Ovary (tissue), 9 donors: ENCODE results near the gene NLRP14. TPM values are rescaled to one million over a fixed set of nuclear protein-coding genes. Genes with fewer than 3 reads are reported as not detected.

ENCODE experiments used
- DNase-seq, 5 donors: peaks; one replicate each; pipeline ENCODE4 v3.0.0-alpha.2; 2019 to 2020
- H3K27ac ChIP-seq, 2 donors: fragments of 200-600 bp; one replicate each; pipeline versions ENCODE4 v1.5.1 to v1.8.0; 2019 to 2022
- H3K27me3 ChIP-seq: fragments of 200-600 bp; one replicate; pipeline ENCODE4 v1.8.0; 2022
- H3K36me3 ChIP-seq: fragments of 200-600 bp; sonication (generic); one replicate; pipeline ENCODE4 v1.5.1; 2019
- H3K4me1 ChIP-seq: one replicate; pipeline ENCODE4 v1.8.1; 2013; ENCODE audit warnings: mild to moderate bottlenecking, moderate library complexity; ENCODE audit not compliant: insufficient read depth
- H3K4me3 ChIP-seq: fragments of 200-600 bp; sonication (generic); one replicate; pipeline ENCODE4 v1.5.1; 2017
- H3K9me3 ChIP-seq, 2 donors: fragments of 200-600 bp in 1 of 2; sonication (generic) in 1 of 2; one replicate each; pipeline versions ENCODE4 v1.5.1 to v1.8.1; 2013 to 2019; ENCODE audit warnings: mild to moderate bottlenecking in 1 of 2, moderate library complexity in 1 of 2
- EP300 ChIP-seq: sonication (generic); formaldehyde crosslinking; IDR thresholded peaks from one replicate; pipeline ENCODE4 v1.6.1; 2017; ENCODE audit warnings: antibody characterized with exemption
- POLR2A ChIP-seq: fragments of 450-650 bp; IDR thresholded peaks from one replicate; pipeline ENCODE4 v1.6.1; 2017; ENCODE audit warnings: antibody characterized with exemption, mild to moderate bottlenecking, moderate library complexity
- WGBS, 3 donors: extraction: QIAGEN DNeasy Blood & Tissue Kit in 1 of 3; methylation state at CpG; one replicate each; pipeline versions ENCODE4 v1.1.5 to v1.1.7; 2013 to 2017; 5-methylcytosine and 5-hydroxymethylcytosine counted together
- intact Hi-C, 4 donors: fragments of 100-400 bp; cut with DNase I; formaldehyde crosslinking; loops; one replicate each; pipeline versions ENCODE4 v1.11.0 to v1.15.1; 2022 to 2023
- polyA plus RNA-seq, 2 donors: library from polyadenylated mRNA; stranded (reverse); fragments of 200-250 nt in 1 of 2; fragments of 350-450 nt in 1 of 2; fragmentation: Illumina TruSeq in 1 of 2; extraction: RNeasy Lipid Tissue Mini Kit (QIAGEN cat#74804) in 1 of 2; gene quantifications; one replicate each; pipeline ENCODE4 v1.2.3, GENCODE V29; 2013 to 2014
- total RNA-seq, 7 donors: library from RNA; depleted of rRNA in 2 of 7; stranded (reverse); fragments of >200 nt in 2 of 7; fragmentation: NEBNext Ultra II Directional in 3 of 7; extraction: Animal tissue kit (Norgen Biotek cat#: 25700) in 3 of 7; gene quantifications; one replicate each; pipeline versions ENCODE4 v1.1.0 to v1.2.4, GENCODE V29; 2016 to 2023
- TF ChIP-seq, protein P1 (sequence below), 3 donors: fragments of 450-650 bp in 2 of 3; fragments of 200-600 bp in 1 of 3; IDR thresholded peaks; one replicate each; pipeline versions ENCODE4 v1.5.1 to v1.8.0; 2016 to 2022; ENCODE audit warnings: antibody characterized with exemption in 3 of 3, mild to moderate bottlenecking in 1 of 3
- donor health status: DM: no; HTN: no; CAD: no; lungs with moderate emphysema.
- donor health status: DM: no; HTN: no; CAD: no.
- donor health status: Bipolar disorder and iron deficiency.
- donor health status: DM: yes; HTN: yes; CAD: no.
- donor health status: DM: no; HTN: no; CAD: no.
- donor health status: DM: yes; HTN: yes; CAD: no.

NLRP14 gene
- total and polyA plus RNA-seq, 9 donors, result 0.08 to 0.33 (median 0.16) TPM; not detected in 1

GRCh38 chr11:6992026-6992425, 28.3 kb upstream of the NLRP14 start:
- intact Hi-C loops, result no loop called here
- no peaks in the 10 kb centered on the region for H3K9me3 ChIP-seq
- H3K27me3 ChIP-seq, result no peaks in the 10 kb centered on the region
- no peaks in the 10 kb centered on the region for H3K36me3 ChIP-seq
- TF ChIP-seq EP300, result no peak
- TF ChIP-seq, protein P1, sequence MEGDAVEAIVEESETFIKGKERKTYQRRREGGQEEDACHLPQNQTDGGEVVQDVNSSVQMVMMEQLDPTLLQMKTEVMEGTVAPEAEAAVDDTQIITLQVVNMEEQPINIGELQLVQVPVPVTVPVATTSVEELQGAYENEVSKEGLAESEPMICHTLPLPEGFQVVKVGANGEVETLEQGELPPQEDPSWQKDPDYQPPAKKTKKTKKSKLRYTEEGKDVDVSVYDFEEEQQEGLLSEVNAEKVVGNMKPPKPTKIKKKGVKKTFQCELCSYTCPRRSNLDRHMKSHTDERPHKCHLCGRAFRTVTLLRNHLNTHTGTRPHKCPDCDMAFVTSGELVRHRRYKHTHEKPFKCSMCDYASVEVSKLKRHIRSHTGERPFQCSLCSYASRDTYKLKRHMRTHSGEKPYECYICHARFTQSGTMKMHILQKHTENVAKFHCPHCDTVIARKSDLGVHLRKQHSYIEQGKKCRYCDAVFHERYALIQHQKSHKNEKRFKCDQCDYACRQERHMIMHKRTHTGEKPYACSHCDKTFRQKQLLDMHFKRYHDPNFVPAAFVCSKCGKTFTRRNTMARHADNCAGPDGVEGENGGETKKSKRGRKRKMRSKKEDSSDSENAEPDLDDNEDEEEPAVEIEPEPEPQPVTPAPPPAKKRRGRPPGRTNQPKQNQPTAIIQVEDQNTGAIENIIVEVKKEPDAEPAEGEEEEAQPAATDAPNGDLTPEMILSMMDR (IDR thresholded peaks at IDR 0.05), result no peak
- TF ChIP-seq POLR2A, result no peak
- no peak for DNase-seq
- H3K4me1 ChIP-seq, result no peaks in the 10 kb centered on the region
- no peak overlapping the region for H3K27ac ChIP-seq
- 49 to 68% (median 61%) methylated on average over 2 of the region's 2 CpGs for WGBS, 3 donors
- no peak overlapping the region for H3K4me3 ChIP-seq

DNA sequence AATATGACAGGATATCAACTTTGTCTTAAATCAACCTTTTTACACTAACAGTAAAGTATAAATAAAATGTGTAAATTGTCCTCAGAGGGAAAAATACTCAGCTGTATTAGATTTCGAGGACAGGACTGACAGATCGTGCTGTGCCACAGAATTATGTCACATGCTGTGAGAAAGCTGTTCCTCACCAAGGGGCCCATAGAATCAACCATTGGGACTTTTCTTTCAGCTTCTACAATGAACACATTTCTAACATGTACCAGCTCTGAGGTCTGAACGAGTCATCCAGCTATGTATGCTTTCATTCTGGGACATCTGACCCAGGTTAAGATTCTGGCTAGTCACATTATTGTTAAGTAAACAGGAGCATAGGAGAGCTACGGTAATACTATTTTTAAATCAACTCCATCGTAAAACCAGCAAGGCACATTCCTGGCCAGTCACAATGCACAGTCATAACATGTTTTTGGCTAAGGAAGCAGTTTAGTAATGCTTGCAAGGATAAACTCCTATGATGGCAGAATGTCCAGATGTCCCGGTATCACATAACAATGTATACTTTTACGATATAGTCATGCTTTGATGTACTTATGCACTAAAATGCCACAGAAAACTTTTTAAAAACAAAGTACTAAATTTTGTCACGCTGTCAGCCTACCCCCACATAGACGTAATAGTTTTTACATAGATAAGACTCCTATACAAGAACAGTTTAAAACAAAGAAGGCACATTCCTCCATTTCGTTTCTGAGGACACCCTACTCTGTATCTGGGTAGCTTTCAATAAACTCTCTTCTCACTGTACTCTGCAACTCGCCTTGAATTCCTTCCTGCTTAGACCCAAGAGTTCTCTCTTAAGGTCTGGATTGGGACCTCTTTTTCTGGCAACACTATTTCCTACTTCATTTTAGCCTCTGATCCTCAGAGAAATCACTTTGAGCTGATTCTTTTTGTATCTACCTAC, 27.5 kb upstream of the NLRP14 start:
- DNase-seq, result no peak
- WGBS, 3 donors, result 17 to 19% (median 17%) methylated on average over 11 of the region's 11 CpGs
- H3K27ac ChIP-seq, result no peak overlapping the region
- TF ChIP-seq, protein P1 (IDR thresholded peaks at IDR 0.05), result no peak
- TF ChIP-seq EP300 (no peak), POLR2A (no peak)
- H3K36me3 ChIP-seq, result no peaks in the 10 kb centered on the region
- intact Hi-C loops, result no loop called here
- no peak overlapping the region for H3K4me3 ChIP-seq
- H3K4me1 ChIP-seq, result no peaks in the 10 kb centered on the region
- no peaks in the 10 kb centered on the region for H3K9me3 ChIP-seq
- no peaks in the 10 kb centered on the region for H3K27me3 ChIP-seq

DNA sequence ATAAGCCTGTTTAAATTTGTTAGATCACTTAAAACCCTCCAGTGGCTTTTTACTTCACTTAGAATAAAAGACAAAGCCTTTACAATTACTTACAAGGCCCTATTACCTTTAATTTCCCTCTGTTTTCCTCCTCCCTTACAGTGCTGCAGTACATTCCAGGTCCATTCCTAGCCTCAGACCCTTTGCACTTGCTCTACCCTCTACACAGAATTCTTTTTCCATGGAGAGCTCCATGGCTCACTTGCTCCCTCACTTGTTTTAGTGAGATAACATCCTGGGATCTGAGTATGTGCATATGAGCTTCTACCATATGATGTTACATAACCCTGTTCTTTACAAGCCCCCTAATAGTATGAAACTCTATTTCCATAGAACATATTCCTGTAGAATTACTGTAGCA, 24.6 kb upstream of the NLRP14 start:
- Histone ChIP-seq H3K4me1 (no peaks in the 10 kb centered on the region), H3K4me3 (no peak overlapping the region), H3K36me3 (no peaks in the 10 kb centered on the region), H3K27me3 (no peaks in the 10 kb centered on the region), H3K9me3 (peaks cover 0 to 5% of the 10 kb centered on the region in 2 donors), H3K27ac (no peak overlapping the region)
- DNase-seq, result no peak
- TF ChIP-seq, protein P1 (IDR thresholded peaks at IDR 0.05), result no peak
- TF ChIP-seq EP300 (no peak), POLR2A (no peak)
- intact Hi-C loops, result no loop called here

GRCh38 chr11:7004482-7004881, 15.8 kb upstream of the NLRP14 start:
- intact Hi-C loops, result no loop called here
- H3K4me1 ChIP-seq, result no peaks in the 10 kb centered on the region
- H3K36me3 ChIP-seq, result no peaks in the 10 kb centered on the region
- no peak for DNase-seq
- 63 to 71% (median 67%) methylated on average over 3 of the region's 3 CpGs for whole genome bisulfite sequencing, 3 donors
- H3K27ac ChIP-seq, result no peak overlapping the region
- no peaks in the 10 kb centered on the region for H3K27me3 ChIP-seq
- TF ChIP-seq POLR2A (no peak), EP300 (no peak)
- TF ChIP-seq, protein P1 (IDR thresholded peaks at IDR 0.05), result no peak
- peaks cover 0 to 5% of the 10 kb centered on the region in 2 donors for H3K9me3 ChIP-seq
- H3K4me3 ChIP-seq, result no peak overlapping the region
